NCI-H2227 (cell line): Measurements from ENCODE around the gene DENND5A.
"Not testable (repeated sequence)": the region's sequence is repeated elsewhere in the genome, so short reads cannot be mapped to it uniquely, and the experiment has no call there.

Experiments
- DNase-seq: peaks from one replicate; lab custom pipeline; 2025; ENCODE audit not compliant: unreplicated experiment; lab: John Stamatoyannopoulos, UW

The DENND5A gene

GRCh38 chr11:9266132-9266736 is 1.1 kb upstream of the DENND5A start:
- DNase-seq, result no peak

GRCh38 chr11:9264316-9265210 is 587 bp downstream of the DENND5A start:
- DNase-seq, result peak; percentile 57

- DNase-seq, result no peak
Observed at GRCh38 chr11:9263840-9264315, 1.3 kb downstream of the DENND5A start.

GRCh38 chr11:9260838-9261146 is 4.4 kb downstream of the DENND5A start:
- DNase-seq, result not testable (repeated sequence)

GRCh38 chr11:9259981-9260837 is 4.9 kb downstream of the DENND5A start:
- no peak for DNase-seq

- not testable (repeated sequence) for DNase-seq
Observed at GRCh38 chr11:9258279-9258678, 6.9 kb downstream of the DENND5A start.

GRCh38 chr11:9254416-9254815 is 10.7 kb downstream of the DENND5A start:
- no peak for DNase-seq

- no peak for DNase-seq
Observed at GRCh38 chr11:9253086-9253485, 12.1 kb downstream of the DENND5A start.

- no peak for DNase-seq
Observed at GRCh38 chr11:9251311-9251710, 13.8 kb downstream of the DENND5A start.

GRCh38 chr11:9250139-9250582 is 15.0 kb downstream of the DENND5A start:
- peak; percentile 15 for DNase-seq

- DNase-seq, result no peak
Observed at GRCh38 chr11:9249252-9249651, 15.9 kb downstream of the DENND5A start.

- no peak for DNase-seq
Observed at GRCh38 chr11:9247863-9248262, 17.3 kb downstream of the DENND5A start.

GRCh38 chr11:9236242-9236641 is 28.9 kb downstream of the DENND5A start:
- DNase-seq, result not testable (repeated sequence)

- no peak for DNase-seq
Observed at GRCh38 chr11:9232482-9232881, 32.7 kb downstream of the DENND5A start.

GRCh38 chr11:9231848-9232177 is 33.3 kb downstream of the DENND5A start:
- no peak for DNase-seq

- no peak for DNase-seq
Observed at GRCh38 chr11:9230296-9230695, 34.9 kb downstream of the DENND5A start.

GRCh38 chr11:9228091-9228490 is 37.1 kb downstream of the DENND5A start:
- no peak for DNase-seq

- no peak for DNase-seq
Observed at GRCh38 chr11:9225748-9226298, 39.3 kb downstream of the DENND5A start.

GRCh38 chr11:9222654-9223053 is 42.5 kb downstream of the DENND5A start:
- DNase-seq, result no peak

- DNase-seq, result not testable (repeated sequence)
Observed at GRCh38 chr11:9220853-9221252, 44.3 kb downstream of the DENND5A start.

GRCh38 chr11:9219572-9219971 is 45.6 kb downstream of the DENND5A start:
- no peak for DNase-seq
